HL-60 (cell line): ENCODE measurements around the gene HS3ST2.

Source experiments
- CTCF ChIP-seq: IDR thresholded peaks from one replicate; pipeline ENCODE4 v1.5.1; 2011; ENCODE audit warnings: low read length, control low read depth, inconsistent platforms; ENCODE audit not compliant: insufficient read depth
- GABPA ChIP-seq: IDR thresholded peaks from 2 replicates; pipeline ENCODE4 v1.6.1; 2012; ENCODE audit warnings: low read depth
- POLR2AphosphoS5 ChIP-seq: IDR thresholded peaks from 2 replicates; pipeline ENCODE4 v1.6.1; 2012; ENCODE audit warnings: low read depth
- REST ChIP-seq: IDR thresholded peaks from 2 replicates; pipeline ENCODE4 v1.6.1; 2012; ENCODE audit warnings: low read depth; ENCODE audit not compliant: insufficient replicate concordance
- SPI1 ChIP-seq: IDR thresholded peaks from 2 replicates; pipeline ENCODE4 v1.6.1; 2012; ENCODE audit warnings: low read depth, mild to moderate bottlenecking, borderline replicate concordance

DNA sequence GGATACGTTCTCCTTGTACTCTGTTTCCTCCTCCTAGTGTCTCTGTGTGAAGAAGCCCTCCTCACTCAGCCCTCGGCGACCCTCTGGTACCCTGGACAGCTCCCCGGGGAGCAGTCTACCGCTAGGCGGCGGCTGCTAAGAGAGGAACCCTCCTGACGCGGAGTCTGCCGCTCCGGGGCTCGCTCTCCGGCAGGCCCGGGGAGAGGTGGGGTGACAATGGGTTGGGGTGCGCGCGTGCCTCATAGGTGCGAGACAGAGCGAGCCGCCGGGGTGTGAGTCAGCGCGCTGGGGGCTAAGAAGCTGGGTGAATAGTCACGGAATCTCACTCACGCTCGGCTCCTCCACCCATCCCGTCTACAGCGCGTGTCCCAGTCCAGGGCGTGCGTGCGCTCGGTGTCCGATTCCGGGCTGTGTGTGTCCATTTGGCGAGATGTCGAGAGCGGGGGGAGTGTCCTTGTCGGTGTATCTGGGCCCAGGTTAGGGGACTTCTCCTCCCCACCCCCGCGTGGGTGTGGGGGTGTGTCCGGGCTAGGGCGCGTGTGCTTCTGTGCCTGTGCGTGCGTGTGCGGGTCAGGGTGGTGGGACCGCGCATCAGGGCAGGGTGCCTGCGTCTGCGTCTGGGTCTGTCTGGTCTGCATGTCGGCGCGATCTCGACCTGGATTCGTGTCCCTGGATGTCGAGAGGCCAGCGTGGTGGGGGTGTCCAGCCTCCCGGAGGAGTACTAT, 577 bp upstream of the HS3ST2 start:
- TF ChIP-seq POLR2AphosphoS5 (no peak), CTCF (peak; percentile 68), GABPA (no peak), REST (peak; percentile 100), SPI1 (peak; percentile 18; the same call in 1 of the 2 replicates)
